GM21447 (cell line): ENCODE data around the gene NEDD4L.

Source experiments
- ATAC-seq: cut with Tn5 transposase; IDR thresholded peaks from one replicate; pipeline ENCODE4 v1.9.1; 2021; ENCODE audit not compliant: unreplicated experiment

The NEDD4L gene

DNA sequence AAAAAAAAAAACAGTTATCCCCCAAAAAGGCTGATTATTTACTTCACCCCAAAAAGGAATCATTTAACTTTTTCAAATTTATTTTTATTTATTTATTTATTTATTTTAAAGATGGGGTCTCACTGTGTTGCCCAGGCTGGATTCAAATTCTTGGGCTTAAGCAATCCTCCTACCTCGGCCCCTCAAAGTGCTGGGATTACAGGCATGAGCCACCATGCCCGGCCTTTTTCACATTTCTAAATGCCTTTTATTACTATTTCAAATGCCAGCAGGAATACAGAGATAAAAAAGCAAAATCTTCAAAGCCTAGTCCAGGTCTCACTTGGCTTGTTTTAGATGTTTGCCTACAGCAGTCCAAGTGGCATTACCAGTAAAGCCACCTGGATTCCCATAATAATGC, 345.7 kb downstream of the NEDD4L start:
- ATAC-seq = no peak

DNA sequence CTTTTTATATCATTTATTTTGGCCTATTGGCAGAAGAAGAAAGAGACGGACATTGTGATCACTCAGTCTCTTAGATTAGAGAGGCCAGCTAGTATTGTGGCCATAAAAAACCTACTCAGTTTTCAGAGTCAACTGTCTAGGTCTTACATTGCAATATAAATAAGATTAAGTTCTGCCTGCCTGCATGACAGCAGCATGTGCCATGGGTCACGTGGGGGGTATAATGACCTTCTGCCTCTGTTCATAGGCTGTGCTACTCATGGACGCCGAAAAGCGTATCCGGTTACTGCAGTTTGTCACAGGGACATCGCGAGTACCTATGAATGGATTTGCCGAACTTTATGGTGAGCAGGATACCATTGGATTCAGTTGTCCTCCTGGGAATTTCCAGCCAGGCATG, 346.4 kb downstream of the NEDD4L start:
- no peak for ATAC-seq

DNA sequence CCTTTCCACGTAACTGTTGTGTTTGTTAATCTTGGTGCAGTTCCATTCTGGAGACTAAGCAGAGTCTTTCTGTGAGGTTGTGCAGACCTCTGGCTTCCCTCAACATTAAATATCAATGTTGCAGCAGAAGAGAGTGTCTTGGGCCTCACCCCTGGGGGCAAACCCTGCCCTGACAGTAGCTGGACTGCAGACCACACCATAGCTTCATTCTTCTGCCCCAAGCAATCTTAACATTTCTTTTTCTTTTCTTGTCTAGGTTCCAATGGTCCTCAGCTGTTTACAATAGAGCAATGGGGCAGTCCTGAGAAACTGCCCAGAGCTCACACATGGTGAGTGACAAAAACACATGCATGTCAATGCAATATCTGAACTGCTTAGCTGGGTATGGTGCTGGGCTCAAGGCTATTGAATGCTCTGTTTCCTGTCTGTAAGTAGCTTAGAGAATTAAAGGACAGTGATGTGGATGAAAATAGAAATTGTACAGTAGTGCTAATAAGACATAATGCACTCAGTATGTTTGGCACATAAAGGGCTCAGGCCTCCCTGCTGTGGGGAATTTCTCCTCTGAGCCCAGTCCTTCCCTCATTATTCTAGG, 347.3 kb downstream of the NEDD4L start:
- no peak for ATAC-seq

DNA sequence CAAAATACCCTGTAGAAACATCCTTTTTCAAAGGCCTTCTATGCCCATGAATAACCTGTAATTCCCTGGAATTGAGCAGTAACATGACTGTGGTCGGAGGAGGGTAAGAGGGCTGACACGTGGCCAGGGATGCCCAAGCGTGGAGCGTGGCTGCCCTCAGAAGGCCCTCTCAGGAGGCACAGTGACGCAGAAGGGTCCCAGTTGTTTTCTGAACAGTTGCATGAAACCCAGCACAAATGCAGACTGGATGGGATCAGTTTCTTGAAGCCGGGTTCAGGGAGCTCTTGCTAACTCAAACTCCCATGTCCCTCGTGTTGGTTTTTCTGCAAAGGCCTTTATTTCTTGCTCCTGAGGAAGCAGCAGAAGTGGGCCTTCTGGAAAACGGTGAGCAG, 347.9 kb downstream of the NEDD4L start:
- ATAC-seq = no peak

DNA sequence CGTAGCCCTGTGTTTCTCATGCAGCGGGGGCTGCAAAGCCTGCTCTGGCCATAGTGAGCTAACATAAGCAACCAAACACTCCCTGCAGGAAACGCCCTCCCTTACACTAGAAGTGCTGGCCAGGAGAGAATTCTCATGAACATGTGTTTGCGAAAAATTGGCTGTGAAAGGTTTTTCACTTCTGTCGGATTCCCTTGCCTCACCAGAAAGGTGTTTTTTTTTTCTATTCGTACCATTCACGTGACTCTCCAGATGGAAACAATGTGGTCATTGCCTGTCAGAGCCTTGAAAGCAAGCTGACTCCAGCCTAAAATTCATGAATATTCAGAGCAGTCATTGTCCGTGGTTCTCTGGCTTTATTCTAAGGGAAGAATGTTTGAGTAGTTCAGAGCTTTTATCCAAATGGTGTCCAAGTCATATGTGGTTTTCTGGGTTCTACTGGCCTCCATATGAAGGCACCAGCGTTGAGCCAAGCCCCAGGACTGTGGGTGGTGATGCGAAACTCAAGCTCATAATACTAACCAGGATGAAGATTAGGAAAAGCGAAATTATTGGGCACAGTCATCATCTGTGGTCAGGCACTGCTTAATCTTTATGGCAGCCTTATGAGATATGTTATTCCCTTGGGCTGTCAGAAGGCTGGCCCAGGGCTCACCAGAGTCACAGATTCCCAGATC, 348.4 kb downstream of the NEDD4L start:
- ATAC-seq = no peak

DNA sequence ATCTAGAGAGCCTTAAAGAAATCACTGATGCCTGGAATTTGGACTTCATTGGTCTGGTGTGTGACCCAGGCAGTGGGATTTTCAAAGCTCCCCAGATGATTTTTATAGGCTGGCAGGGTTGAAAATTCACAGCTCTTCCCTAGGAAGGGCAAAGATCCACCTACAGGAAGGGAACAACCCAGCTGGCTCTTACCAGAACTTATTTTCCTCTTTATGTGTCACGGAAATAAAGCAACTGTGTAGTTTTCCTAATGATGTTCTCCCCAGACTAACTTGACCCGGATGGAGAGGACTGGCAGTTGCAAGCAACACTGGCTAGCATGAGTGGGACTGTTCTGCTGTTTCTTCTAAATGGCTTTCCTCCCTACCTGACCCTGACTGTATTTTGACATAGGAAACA, 349.3 kb downstream of the NEDD4L start:
- ATAC-seq = no peak

DNA sequence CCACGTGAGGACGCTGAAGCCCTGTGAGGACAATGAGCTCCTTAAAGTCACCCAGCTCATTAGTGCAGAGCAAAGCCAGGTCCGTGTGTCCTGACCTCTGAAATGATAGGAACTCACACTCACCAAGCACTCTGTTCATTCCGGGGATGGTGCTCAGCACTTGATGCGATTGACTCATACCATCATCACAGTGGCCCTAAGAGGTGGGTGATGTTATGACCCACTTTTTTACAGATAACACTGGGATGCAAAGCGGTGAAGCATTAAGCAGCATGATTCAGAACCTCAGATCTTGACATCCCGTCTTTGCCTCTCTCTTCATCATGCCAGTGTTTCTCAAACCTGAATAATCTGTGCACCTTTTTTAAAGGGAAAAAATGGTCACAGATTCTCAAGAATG, 350.0 kb downstream of the NEDD4L start:
- no peak for ATAC-seq

DNA sequence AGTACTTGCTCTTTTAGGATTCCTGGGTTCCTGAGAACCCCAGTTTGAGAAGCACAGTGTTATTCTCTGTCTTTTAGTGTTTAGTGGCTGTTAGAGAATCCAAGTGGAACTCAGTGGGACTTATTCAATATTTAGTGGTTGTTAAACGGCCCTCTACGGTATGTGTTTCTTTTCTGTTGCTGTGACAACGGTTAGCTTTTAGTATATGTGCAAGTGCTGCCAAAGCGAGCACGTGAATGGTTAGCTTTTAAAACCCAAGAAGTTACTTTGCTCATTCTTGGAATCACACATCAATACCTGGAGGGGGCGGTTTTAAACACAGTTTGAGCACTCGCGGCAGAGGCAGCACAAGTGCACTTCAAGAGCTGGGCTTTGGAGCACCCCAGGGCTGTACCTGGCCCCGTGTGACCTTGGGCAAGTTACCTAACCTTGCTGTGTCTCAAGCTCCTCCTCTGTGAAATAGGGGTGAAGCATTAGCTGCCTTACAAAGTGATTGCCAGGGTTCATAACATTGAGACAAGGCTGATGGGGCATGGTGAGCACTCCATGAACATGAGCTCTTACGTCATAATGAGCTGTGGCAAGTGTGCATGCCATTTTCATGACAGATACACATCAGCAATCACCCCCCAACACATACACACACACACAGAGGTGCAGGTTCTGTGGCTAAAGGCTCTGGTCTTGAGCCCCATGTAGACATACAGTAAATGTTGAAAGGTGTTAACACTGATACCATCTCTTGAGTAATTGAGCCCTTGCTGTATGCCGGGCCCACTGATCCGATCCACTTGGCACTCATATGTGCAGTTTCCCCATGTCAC, 350.8 kb downstream of the NEDD4L start:
- ATAC-seq = no peak

DNA sequence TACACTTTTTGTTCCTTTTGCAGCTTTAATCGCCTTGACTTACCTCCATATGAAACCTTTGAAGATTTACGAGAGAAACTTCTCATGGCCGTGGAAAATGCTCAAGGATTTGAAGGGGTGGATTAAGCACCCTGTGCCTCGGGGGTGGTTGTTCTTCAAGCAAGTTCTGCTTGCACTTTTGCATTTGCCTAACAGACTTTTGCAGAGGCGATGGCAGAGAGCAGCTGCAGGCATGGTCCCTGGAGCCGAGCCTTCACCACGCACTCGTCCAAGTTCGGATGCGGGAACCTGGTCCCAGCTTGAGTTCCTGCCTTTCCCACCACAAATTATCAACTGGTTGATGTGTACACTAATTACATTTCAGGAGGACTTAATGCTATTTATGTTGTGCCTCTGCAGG, 352.1 kb downstream of the NEDD4L start:
- no peak for ATAC-seq

DNA sequence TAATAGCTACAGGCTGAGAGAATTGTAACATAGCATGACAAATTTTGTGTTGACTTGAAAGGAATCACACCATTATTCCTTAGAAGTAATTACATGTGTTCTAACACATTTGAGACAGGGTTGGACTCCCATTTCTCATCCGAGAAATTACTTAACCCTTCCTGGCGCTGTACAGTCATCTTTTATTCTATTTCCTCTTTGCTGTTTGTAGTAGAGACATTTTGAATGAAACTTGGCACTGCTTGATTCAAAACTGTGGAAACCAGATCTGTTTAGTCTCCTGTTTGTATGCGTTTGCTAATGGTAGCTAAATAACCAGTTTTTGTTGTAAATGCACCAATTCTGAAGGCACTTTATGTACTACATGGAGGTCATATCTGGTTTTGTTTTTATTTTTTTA, 352.9 kb downstream of the NEDD4L start:
- no peak for ATAC-seq

DNA sequence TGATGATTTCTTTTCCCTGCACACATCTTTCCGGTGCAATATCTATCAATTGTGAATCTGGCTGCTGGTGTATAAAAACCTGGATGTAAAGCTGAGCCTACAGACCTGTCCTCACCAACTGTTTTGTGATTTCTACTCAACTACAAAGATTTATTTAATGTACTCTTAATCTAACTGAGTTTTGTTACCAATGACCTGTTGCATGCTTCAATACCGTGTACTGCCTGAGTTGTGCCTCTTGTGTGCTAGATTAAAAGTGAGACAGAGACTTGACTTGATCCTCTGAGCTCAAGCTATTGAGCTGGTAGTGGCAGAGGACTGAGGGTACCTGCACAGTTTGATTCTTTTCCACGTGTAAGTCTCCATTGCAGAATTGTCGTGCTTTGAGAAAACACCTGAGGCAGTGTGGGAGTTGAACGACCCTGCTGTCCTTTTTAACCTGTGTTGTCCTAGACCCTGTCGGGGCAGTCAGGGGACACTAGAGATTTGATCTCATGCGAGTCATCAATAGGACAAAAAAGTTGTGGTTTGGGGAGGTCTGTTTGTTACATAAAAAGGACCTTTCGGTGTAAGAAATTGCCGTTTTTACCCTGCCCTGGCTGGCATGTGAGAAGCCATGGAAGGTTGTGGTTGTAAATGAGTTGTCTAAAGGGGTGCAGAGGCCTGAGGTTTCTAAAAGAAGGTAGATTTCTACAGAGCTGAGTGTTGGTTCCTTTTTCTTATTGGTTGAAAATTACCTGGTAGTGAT, 353.5 kb downstream of the NEDD4L start:
- ATAC-seq = no peak

DNA sequence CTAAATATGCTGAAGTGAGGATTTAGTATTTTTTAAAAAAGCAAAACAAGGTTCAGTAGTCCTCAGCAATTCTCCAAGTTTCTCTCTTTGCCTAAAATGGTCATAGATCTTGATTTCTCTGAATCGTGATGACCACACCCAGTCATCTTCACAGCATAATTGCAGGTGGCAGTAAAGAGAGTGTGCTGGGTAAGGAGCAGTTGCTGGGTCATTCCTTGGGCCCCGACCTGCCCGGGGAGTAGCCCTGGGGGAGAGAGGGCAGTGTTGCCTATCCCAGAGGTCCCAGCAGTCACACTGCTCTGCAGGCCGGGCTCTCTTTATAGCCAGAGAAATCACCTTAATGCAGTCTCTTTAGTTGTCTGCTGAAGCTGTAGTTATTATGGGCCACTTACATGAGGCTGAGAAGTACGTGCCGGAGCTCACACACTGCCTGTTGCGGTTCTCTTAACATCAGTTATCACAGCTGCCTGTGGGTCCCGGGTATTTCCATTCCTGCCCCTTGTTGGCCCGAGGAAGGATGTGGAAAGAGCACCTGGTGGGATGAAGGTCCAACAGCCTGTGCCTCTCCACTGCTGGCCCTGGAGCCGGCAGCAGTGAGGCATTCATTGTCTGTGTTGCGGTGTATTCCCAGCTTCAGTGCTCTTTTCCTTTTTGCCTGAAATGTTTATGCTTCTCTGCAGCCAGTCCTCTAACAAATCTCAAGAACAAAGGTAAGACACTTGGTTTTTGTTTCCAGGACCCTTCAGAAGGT, 354.8 kb downstream of the NEDD4L start:
- ATAC-seq = no peak

DNA sequence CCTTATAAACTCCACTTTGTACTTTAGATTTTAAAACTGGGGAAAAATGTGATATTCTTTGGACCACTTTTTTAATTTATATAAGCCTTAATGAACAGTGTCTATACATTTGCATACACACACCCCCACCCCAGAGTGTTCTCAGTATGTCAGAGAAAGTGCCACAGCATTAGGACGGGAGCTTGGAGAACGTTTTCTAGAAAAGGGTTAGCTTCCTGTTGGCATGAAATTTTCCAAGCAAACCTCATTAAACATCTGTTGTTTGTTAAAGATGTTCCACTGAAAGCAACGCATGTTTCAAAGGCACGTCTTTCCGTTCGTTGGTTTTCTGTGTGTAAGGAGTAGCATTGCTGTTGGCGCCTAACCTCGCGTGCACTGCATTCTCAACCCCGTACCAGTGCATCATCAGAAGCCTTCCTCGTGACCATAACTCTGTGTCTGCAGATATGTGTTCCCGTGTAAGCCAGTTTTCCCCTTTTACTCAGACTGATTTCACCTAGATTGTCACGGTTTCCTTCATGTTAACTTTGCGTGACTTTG, 356.4 kb downstream of the NEDD4L start:
- no peak for ATAC-seq

DNA sequence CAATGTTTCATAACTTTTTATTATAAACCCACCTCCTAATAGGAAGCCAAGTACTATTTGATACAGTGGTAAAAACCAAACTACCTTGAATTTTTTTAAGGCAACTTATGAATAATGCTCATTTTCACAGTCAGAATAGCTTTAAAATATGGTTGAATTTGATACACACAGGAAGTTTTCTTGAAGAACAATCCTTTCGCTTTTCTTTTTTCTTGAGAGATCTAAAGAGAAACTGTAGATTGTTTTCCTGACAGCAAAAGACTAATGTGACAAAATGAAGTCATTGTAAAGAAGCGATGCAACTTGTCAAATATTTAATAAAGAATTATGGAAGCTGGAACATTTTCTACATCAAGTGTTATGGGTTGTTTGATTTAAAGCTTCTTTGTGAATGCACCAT, 357.2 kb downstream of the NEDD4L start:
- no peak for ATAC-seq

DNA sequence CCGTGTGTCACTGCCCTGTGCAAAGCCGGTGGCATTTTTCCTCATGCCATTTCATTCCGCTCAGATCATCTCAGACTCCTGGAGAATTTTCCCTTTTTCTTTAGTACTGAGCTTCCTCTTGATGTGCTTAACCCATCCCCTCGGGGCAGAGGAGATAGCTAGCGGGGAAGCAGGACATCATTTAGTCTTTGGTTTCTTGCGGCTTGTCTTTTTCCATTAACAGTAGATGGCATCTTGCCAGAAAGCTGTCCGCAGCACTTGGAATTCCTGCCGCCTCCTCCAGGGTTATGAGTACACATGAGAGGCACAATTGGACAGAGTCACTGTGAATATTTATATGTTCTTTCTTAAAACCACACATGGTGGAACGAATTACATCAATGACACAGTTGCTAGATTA, 358.2 kb downstream of the NEDD4L start:
- ATAC-seq = no peak

DNA sequence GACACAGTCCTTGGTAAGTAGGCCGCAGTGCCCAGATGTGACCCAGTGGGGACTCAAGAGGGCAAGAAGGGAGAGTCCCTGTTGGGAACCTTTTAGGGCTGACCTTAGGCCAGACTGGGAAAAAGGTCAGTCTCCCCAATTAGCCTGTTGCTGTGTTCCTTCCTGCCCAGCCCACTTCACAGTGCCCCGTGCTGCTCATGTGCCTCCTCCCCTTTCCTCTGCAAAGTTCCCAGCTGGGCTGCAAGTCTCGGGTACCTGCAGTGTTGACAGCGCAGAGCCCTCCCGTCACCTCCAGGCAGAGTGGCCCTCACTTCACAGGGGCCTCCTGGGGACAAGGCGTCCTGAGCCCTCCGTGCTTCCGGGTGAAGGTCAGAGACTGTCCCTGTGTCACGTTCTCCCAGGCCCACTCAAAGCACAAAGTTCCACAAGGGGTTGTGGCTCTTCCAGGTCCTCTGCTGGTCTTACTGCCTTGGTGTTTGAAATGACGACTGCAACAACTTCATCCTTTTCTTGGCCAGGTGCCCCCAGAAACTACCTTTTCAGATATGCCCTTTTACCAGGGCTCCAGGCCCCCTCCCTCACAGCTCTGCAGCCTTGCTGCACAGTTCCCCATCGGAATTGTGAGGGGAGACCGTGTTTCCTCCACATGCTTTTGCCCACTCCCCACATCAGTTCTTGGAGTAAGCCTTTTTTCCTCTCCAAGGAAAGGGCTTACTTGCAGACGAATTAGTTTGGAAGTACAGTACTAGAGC, 359.1 kb downstream of the NEDD4L start:
- ATAC-seq = no peak

DNA sequence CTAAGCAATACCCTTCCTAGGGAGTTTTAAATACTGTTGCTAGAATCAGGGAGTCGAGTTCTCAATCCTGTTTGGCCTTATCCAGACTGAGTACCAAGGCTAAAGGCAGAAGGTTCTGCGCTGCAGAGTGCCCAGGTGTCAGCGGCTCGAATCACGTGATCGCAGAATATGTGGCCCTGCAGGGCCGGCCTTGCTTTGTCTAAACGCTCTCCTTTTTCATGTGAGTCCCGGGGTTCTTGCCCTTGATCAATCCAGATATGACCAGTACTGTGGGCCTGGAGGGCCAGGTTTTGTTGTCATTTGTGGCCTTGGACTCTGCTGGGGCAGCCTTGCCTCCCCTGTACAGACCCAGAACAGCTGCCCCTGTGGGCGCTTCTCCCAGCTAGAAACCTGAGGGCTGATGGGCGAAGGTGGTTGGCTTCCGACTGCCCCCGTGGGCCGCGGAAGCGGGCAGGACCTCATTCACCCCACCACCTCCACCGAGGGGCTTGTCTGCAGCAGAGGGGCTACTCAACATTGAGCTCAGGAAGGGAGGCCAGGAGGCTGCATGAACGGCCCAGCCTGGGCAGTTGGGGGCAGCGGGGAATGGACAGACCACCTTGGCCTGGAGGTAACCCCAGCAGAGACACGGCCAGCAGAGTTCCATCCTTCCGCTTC, 359.9 kb downstream of the NEDD4L start:
- no peak for ATAC-seq

DNA sequence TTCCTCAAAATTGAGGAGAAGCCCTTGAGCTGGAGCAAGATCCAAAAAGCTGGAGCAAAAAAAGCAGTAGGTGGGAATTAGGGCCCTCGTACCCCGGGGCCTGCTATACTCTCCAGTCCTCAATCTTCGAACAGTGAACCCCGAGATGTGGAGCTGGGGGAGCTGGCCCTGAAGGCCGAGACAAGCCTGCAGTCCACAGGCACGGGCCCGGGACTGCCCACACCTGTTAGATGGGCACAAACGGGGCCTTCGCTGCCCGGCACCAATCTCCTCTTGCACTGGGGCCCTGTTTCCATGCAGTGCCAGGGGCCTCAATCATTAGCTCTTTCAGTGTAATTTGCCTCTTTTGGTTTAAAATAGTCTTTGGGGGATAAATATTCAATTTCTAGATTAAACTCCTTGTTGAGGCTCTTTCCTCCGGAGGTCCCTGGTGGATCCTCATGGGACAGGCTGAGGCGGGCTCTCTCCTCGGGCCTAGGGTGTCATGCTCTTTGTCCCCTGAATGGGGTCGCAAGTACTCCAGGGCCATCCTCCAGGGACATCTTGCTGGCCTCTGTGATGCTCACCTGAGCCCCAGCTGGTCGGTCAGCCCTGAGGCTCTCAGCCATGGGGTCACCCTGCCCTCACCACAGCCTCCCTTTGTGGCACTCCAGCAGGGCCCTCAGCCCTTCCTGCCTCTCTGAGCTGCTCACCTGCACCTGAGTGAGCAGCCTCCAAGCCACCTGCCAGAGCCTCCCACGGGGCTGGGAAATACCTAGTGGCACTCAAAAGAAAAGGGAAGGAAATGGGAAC, 361.3 kb downstream of the NEDD4L start:
- no peak for ATAC-seq

DNA sequence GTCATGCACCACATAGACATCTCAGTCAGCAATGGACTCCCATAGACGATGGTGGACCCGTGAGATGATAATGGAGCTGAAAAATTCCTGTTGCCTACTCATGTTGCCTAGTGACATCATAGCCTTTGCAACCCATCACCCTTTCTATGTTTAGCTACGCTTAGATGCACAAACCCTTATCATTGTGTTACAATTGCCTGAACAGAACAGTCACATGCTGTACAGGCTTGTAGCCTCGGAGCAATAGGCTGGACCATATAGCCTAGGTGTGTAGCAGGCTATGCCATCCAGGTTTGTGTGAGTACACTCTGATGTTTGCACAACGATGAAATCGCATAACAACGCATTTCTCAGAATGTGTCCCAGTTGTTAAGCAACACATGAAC, 363.2 kb downstream of the NEDD4L start:
- no peak for ATAC-seq
